HG03060 (cell line): ENCODE measurements around the gene FBXW10.
"Not testable (repeated sequence)": the region's sequence is repeated elsewhere in the genome, so short reads cannot be mapped to it uniquely, and the experiment has no call there.

ENCODE experiments used
- ATAC-seq: cut with Tn5 transposase; IDR thresholded peaks from one replicate; pipeline ENCODE4 v1.9.1; 2021; ENCODE audit warnings: low read depth, moderate number of reproducible peaks; ENCODE audit not compliant: unreplicated experiment

FBXW10 gene

DNA sequence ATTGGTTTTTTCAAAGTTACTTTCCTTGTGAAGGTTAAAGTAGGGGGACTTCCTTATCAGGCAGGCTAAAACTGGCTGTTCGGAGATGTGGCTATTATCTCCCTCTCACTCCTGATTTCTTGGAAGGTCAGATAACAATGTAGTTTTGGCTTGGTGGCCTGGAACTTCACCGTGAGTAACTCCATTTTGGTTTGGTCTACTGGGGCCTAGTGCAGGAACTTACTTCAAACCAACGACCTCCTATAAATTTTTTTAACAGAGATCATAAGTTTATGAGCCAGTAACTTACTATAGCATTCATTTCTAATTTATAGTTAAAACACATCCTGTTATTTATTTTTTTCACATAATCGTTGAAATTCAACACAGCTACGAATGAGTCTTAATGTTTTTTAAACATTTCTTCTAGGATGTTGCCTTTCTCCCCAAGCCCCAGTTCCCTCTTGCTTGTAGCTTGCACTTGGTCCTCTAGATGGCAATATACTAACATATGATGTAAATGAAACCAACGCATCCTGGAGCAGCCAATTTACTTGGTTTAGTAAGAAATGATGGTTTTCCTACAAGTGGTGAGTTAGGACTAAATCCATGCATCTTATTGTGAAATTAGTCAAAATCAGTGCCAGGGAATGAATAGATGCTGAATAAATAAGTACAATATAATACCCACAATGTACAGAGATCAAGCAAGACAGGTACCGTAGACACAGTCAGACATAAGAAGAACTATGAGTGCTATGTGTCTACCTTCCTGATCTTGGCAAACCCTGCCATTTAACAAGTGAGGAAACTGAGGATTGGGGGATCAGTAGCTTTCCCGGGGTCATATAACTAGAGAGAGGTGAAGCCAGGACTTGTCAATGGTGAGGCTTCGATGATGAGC is 72.9 kb downstream of the FBXW10 start:
- ATAC-seq: not testable (repeated sequence)

DNA sequence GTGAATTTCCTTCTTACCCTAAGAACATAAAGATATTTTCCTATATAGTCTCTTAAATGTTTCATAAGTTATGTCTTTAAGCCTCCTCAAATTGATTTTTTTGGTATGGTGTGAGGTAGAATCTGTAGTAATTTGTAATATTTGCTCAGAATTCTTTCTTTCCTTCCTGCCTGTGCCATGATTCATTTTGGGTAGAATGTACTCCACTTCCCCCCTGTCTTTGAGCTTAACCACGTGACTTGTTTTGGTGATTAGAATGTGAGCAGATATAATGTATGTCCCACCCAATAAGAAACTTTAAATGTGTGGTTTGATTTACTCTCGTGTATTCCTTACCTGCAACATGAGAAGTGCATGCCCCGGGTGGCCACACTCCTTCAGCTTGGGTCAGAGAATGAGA is 77.6 kb downstream of the FBXW10 start:
- not testable (repeated sequence) for ATAC-seq

- ATAC-seq: not testable (repeated sequence)
Observed at GRCh38 chr17:18827613-18828012, 83.8 kb downstream of the FBXW10 start.
